C4-2B (cell line): Measurements from ENCODE around the gene NNT.

ENCODE experiments used
- ZFX ChIP-seq: fragments of 450-650 bp; IDR thresholded peaks from 2 replicates; pipeline ENCODE4 v1.6.1; 2017
- TF ChIP-seq, protein P1 (sequence below): fragments of 450-650 bp; conservative IDR thresholded peaks from 2 replicates; pipeline ENCODE4 v1.5.1; 2017; ENCODE audit warnings: mild to moderate bottlenecking

DNA sequence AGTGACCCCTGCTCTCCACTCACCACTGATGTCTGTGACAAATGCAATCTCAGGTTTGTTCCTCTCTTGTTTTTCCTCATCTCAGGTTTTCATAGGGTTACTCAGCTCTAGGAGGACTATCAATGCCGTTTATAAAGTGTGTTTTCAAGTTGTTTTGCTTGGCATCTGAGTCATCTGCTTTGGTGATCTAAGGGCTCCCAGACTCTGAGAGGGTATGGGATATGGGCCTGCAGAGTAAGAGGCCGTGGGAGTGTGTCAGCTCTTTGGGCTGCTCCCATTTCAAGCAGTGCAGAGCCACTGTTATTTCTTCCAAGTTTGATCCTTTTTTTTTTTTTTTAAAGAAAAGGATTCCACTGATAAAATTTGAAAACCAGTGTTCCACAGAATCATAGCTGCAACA is 46.3 kb downstream of the NNT start:
- TF ChIP-seq, protein P1, sequence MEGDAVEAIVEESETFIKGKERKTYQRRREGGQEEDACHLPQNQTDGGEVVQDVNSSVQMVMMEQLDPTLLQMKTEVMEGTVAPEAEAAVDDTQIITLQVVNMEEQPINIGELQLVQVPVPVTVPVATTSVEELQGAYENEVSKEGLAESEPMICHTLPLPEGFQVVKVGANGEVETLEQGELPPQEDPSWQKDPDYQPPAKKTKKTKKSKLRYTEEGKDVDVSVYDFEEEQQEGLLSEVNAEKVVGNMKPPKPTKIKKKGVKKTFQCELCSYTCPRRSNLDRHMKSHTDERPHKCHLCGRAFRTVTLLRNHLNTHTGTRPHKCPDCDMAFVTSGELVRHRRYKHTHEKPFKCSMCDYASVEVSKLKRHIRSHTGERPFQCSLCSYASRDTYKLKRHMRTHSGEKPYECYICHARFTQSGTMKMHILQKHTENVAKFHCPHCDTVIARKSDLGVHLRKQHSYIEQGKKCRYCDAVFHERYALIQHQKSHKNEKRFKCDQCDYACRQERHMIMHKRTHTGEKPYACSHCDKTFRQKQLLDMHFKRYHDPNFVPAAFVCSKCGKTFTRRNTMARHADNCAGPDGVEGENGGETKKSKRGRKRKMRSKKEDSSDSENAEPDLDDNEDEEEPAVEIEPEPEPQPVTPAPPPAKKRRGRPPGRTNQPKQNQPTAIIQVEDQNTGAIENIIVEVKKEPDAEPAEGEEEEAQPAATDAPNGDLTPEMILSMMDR = no peak
- TF ChIP-seq ZFX = no peak
